ENCODE data around the gene CERKL. TPM values are rescaled to one million over a fixed set of nuclear protein-coding genes. Genes with fewer than 3 reads are reported as not detected.
"Not testable (repeated sequence)": the region's sequence is repeated elsewhere in the genome, so short reads cannot be mapped to it uniquely, and the experiment has no call there.

Gene CERKL
- total RNA-seq: not detected

- H3K9me3 ChIP-seq: no peaks in the 10 kb centered on the region
- no peak for DNase-seq (ENCODE audit: low spot score in 2 of 2)
- intact Hi-C loops (cut with DNase I): no loop called here
- H3K27ac ChIP-seq: no peak within 1 kb of the TSS
- H3K27me3 ChIP-seq: no peaks in the 10 kb centered on the region
- H3K4me1 ChIP-seq: no peaks in the 10 kb centered on the region
- H3K36me3 ChIP-seq: no peaks in the 10 kb centered on the region
- peak within 1 kb of the TSS; percentile 49 to 65 for H3K4me3 ChIP-seq
- TF ChIP-seq CTCF (IDR thresholded peaks at IDR 0.05): no peak
These were observed at the start of gene CERKL for GRCh38 chr2:181656450-181657291. Gene CERKL (minus strand): TSS chr2:181657105. CDS start chr2:181657006, 99 bp downstream.

- H3K4me3 ChIP-seq; intact Hi-C loops (cut with DNase I): not testable (repeated sequence)
These were observed 45.6 kb upstream of the CERKL start for GRCh38 chr2:181702519-181702918.

GRCh38 chr2:181698223-181698622 lies 41.3 kb upstream of the CERKL start:
- H3K27ac ChIP-seq: no peak overlapping the region
- no peaks in the 10 kb centered on the region for H3K27me3 ChIP-seq
- H3K36me3 ChIP-seq: no peaks in the 10 kb centered on the region
- no peak for TF ChIP-seq CTCF (IDR thresholded peaks at IDR 0.05)
- no peak overlapping the region for H3K4me3 ChIP-seq
- intact Hi-C loops (cut with DNase I): no loop called here
- no peaks in the 10 kb centered on the region for H3K4me1 ChIP-seq
- no peak for DNase-seq (ENCODE audit: low spot score in 2 of 2)
- no peaks in the 10 kb centered on the region for H3K9me3 ChIP-seq

More at GRCh38 chr2:181702519-181702918, 45.6 kb upstream of the CERKL start:
- H3K9me3 ChIP-seq; H3K4me1 ChIP-seq; H3K27ac ChIP-seq; H3K27me3 ChIP-seq; DNase-seq (ENCODE audit: low spot score in 2 of 2); H3K36me3 ChIP-seq: not testable (repeated sequence)

- H3K27ac ChIP-seq: no peak overlapping the region
- no peak for TF ChIP-seq CTCF (IDR thresholded peaks at IDR 0.05)
- no peaks in the 10 kb centered on the region for H3K36me3 ChIP-seq
- H3K4me1 ChIP-seq: no peaks in the 10 kb centered on the region
- no peak for DNase-seq (ENCODE audit: low spot score in 2 of 2)
- no peaks in the 10 kb centered on the region for H3K27me3 ChIP-seq
- intact Hi-C loops (cut with DNase I): no loop called here
- H3K9me3 ChIP-seq: no peaks in the 10 kb centered on the region
- no peak overlapping the region for H3K4me3 ChIP-seq
These were observed 40.7 kb upstream of the CERKL start for GRCh38 chr2:181697571-181697970.

- Histone ChIP-seq H3K36me3 (no peaks in the 10 kb centered on the region), H3K4me1 (no peaks in the 10 kb centered on the region), H3K27ac (no peak overlapping the region), H3K4me3 (no peak overlapping the region), H3K9me3 (no peaks in the 10 kb centered on the region), H3K27me3 (no peaks in the 10 kb centered on the region)
- intact Hi-C loops (cut with DNase I): no loop called here
- no peak for TF ChIP-seq CTCF (IDR thresholded peaks at IDR 0.05)
- DNase-seq (ENCODE audit: low spot score in 2 of 2): no peak
These were observed 40.2 kb upstream of the CERKL start for GRCh38 chr2:181697126-181697525.

- DNase-seq (ENCODE audit: low spot score in 2 of 2): no peak
- no peaks in the 10 kb centered on the region for H3K4me1 ChIP-seq
- H3K36me3 ChIP-seq: no peaks in the 10 kb centered on the region
- H3K27ac ChIP-seq: no peak overlapping the region
- no peak for TF ChIP-seq CTCF (IDR thresholded peaks at IDR 0.05)
- H3K27me3 ChIP-seq: no peaks in the 10 kb centered on the region
- no peak overlapping the region for H3K4me3 ChIP-seq
- intact Hi-C loops (cut with DNase I): no loop called here
- H3K9me3 ChIP-seq: no peaks in the 10 kb centered on the region
These were observed 37.4 kb upstream of the CERKL start for GRCh38 chr2:181694271-181694670.
